ACHN (cell line): ENCODE data around the gene NPRL2.

ENCODE experiments used
- DNase-seq: peaks from one replicate; pipeline ENCODE4 v3.0.0-alpha.2; 2015
- in situ Hi-C: cut with HindIII; loops from 2 replicates; pipeline ENCODE4 v1.10.0; 2017; ENCODE audit warnings: low sequenced_read_pairs, low pct_ligation_motif_present, low pct_unique_long_range_greater_than_20kb

The NPRL2 gene

GRCh38 chr3:50298836-50299637 is 51.5 kb downstream of the NPRL2 start, which contains the start of the genes HYAL3 and NAA80:
Gene HYAL3, minus strand, starts transcription at chr3:50299405. Its CDS starts 3,803 bp downstream, at chr3:50295602.
Gene NAA80, minus strand, starts transcription at chr3:50299405. Its CDS starts 1,942 bp downstream, at chr3:50297463.
- peak; percentile 97 for DNase-seq
- in situ Hi-C loops, result no loop called here

- in situ Hi-C loops, result no loop called here
- DNase-seq, result no peak
Observed at GRCh38 chr3:50297896-50298725, 52.5 kb downstream of the NPRL2 start.

DNA sequence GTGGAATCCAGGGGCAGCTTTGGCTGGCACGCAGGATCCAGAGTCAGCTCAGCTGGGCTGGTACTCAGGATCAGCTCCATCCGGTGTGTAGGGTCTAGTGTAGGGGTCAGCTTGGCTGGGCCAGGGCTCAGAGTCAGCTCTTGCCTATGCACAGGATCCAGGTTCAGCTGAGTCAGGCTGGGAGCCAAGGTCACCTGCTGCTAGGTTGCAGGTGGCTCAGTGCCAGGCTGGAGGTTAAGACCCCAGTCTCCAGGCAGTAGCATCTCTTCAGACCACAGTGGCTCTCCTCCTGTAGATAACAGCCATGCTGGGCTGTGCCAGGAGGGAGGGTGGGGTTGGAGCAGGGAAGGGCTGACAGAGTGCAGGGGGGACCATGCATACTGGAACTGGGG is 53.2 kb downstream of the NPRL2 start:
- in situ Hi-C loops, result no loop called here
- DNase-seq, result no peak
